Glomerular visceral epithelial cell (primary cell): Measurements from ENCODE around the gene GYS2.
A peak's percentile ranks its signal among the peaks of the same experiment; 100 is the strongest.

Experiments used
- DNase-seq: peaks from one replicate; pipeline ENCODE4 v3.0.0-alpha.2; 2016; ENCODE audit errors: extremely low spot score

Gene GYS2

DNA sequence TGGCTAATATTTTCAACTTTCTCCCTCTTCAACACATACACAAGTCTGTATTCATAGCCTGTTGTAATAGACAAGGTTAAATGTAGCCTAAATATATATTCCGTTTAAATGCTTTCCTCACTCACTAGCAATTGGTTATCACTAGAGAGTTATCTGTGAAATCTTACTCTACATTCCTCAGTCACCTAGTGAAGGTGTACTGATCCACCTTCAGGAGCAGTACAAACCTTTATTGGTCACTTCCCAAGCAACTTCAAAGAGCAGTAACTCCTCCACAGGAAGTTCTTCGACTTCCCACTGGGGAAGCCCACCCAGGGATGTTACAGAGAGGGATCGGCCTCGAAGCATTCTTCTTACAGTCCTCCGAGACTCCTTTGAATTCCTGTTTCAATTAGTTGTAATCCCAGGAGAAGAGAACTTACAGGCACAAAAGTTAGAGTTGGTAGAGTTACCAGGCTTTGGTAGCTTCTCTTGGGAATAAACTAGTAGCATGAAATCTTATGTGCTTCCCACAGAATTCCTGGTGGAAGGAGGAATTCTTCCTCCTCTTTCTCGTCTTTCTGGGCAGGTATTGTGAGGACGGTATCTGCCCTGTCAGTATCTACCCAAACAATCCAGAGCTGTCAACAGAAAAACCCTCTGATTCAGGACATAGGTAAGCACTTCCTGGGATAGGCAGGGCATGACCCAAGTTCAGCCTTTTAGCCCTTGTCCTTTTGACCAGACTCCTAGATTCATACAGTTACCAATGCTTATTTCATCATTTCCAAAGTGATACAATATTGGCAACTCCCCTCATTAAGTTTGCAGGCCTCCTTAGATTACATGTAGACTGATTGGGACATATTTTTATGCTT is at the start of gene GYS2:
GYS2 (minus strand) TSS at position 603 of the 857 bp plus-strand sequence; CDS start at position 348, 255 bp downstream.
- no peak for DNase-seq

DNA sequence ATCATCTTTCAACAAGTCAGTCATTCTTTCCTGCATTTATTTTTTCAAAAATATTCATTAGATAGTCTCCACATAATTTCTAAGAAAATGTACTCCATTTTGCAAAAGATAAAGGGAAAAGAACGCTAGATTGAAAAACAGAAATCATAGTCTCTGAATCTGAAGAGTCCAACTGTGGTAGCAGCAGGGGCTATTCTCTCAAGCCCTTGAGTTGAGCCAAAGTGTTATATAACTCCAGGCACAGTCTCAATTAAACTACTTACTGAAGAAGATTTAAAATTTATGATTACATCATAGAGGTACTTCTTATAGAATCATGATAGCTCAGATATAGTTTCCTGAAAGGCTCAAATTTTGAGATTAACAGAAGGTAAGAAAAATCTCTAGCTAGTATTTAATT is 47.2 kb upstream of the GYS2 start:
- DNase-seq: no peak

DNA sequence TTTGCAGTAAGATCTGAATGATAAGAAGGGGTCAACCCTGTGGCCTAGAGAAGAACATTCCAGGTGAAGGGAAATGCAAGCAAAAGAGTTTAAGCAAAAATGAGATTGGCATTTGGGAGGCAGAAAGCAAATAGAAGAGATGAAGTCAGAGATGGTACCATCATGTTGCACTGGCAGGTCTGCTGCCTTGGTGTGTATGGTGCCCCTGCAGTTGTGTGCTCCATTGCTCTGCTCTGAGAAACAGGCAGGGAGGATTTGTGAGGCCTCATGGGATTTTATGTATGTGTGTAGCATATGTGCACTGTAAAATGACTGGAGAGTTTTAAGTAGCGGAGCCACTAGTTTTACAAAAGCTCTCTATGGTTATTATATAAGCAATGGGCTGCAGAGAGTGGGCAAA is 46.4 kb upstream of the GYS2 start:
- no peak for DNase-seq

DNA sequence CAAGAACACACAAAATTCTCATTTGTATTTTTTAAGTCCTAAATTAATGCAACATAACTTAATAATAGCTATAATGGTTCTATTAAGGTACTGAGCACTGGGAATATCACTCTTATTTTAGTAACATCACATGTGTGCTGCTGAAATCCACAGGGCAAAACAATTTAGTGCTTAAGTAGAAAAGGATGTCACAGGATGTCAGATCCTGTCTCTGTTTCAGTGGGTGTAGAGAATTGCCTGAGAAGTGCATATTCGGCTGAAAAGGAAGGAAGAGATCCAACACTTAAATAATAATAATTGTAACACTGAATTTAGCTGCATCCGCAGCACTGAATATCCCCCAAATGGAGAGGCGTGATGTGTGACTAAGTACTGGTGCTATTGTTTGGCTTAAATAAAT is 44.4 kb upstream of the GYS2 start:
- no peak for DNase-seq

DNA sequence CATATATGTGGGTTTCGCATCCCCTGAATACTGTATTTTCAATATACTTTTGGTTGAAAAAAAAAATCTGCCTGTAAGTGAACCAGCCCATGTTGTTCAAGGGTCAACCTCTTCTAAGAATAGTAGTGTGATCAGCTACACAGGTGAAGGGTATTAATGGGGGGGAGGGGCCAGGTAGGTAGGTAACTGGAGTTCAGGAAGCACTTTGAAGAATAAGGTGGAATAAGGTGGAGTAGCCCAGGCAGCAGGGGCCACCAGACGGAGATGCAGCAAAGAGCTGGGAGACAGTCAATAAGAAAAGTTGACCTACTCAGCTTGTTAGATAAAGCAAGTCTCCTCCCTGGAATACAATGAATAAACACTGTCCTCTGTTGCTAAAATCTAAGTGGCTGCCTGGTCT is 43.7 kb upstream of the GYS2 start:
- DNase-seq: no peak

DNA sequence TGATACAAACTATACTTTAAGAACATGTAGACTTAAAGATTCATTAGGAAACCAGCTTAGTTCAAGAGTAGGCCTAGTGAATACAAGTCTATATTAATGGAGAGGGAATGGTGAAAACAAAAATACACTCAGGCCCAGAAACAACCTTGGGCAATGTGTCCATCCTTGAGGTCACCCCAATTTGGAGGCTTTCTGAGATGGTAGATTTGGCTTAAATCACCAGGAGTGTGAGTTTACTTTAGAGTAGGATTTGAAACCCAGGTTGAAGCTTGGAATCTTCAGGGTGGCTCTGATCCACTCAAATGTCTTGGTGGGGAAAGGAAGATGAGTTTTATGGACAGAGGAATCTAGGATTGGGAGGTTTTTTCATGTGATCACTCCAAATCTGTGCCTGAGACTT is 42.5 kb upstream of the GYS2 start:
- DNase-seq: no peak

DNA sequence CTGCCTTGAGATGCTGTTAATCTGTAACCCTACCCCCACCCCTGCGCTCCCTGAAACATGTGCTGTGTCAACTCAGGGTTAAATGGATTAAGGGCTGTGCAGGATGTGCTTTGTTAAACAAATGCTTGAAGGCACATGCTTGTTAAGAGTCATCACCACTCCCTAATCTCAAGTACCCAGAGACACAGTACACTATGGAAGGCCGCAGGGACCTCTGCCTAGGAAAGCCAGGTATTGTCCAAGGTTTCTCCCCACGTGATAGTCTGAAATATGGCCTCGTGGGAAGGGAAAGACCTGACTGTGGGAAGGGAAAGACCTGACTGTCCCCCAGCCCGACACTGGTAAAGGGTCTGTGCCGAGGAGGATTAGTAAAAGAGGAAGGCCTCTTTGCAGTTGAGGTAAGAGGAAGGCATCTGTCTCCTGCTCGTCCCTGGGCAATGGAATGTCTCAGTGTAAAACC is 40.4 kb upstream of the GYS2 start:
- peak; percentile 58 for DNase-seq

DNA sequence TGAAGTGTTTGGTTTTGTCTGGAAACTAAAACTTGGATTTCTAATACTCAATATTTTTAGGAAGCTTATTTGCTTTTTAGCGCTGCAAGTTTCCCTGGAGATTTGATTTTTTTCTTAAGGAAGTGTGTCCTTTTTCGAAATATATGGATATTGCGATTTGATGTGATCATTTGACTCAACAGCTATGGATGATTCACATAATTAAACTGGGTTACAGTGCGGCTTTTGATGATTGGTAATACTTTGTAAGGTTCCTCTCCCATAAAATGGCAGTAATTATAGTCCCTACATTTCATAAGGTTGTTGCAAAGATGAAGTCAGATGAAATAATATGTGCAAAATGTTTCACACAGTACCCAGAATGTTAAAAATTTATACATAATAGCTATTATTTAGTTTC is 39.9 kb upstream of the GYS2 start:
- DNase-seq: no peak

DNA sequence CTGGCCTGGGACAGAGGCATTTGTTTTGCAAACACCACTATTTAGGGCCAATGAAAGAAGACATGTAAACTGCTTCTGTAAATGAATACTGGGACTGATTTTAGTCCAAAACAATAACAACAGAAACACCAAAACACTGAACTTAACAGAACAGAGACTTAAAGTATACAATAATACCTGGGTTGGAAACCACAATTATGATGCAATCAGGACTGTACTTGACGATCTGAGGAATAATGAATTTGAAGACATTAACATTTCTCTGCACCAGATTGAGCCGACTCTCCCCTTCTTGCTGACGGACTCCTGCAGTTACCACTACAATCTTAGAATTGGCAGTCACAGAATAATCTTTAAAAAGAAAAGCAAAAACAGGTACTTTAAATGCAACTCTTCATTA is 39.1 kb upstream of the GYS2 start:
- DNase-seq: no peak

DNA sequence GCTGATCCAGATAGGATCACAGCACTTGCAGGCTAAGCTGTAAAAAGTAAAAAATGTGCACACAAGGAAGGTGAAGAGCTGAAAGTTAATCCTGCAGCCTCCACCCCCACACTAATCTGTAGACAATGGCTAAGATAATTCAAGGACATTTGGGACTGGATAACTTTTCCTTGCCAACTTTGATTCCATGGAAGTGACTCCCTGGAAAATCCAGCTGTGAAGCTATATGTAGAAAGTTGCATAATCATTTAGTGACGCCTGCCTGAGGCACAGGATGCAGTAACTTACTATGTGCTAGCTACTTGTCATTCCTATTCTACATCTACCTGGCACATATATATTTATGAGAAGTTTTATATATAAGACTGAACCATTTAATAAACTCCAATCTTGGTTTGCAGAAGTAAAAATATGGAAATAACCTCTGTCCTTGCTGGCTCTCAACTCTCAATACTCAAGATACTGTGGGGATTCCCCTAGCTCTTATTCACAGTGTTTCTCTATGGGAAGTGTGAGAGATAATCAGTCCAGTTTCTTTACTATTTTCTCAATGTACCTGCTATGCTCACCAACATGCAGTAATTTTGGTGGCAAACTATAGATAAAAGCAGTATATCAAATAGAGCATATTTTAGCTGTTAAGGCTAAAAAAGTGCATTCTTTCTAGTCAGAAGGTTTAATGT is 38.2 kb upstream of the GYS2 start:
- no peak for DNase-seq

DNA sequence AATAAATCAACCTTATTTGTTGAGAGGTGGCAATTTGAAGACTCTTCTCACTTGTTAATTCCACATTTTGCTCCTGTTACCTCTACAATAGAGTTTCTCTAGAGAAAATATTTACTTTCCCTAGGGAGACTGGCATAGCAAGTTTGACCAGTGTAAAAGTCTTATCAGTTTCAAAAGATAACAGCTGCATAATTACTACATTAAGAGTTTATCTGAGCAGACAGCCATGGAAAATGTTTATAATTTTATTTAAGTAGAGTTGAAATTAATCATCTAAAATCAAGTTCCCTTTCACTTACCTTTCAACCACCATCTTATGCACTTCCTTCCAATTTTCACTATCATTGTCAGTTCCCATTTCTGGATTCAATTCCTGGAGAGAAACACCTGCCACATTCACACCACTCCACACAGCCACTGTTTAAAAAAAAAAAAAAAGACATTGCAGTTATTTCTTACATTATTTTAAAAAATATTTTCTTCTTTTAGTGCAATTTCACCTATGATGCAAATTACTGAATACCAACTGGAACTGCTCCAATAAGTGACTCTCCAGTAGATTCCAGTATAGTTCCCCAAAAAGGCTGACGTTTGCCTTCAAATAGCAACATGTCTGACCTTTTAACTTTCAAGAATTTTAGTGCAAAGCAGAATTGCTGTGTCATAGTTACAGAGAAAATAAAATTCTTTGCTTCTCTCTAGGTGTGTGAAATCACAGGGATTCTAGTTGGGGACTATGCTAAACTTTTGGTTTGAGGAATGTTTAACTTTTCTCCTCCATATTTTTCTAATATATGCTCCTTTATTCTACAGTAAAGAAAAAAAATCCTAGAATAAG is 33.6 kb upstream of the GYS2 start:
- DNase-seq: no peak

DNA sequence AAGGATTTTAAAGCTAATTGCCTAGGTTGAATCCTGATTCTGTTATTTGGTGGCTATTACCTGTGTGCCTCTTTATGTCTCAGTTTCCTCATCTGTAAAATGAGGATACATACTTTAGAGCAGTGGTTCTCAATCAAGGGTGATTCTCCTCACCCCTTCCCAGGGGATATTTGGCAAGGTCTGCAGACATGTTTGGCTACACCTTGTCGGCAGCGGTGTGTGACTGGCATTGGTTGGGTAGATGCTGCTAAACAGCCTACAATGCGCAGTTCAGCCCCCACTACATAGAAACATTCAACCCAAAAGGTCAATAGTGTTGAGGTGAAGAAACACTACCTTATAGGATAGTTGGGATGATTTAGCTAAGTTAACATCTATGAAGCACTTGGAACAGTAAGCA is 29.6 kb upstream of the GYS2 start:
- DNase-seq: no peak

DNA sequence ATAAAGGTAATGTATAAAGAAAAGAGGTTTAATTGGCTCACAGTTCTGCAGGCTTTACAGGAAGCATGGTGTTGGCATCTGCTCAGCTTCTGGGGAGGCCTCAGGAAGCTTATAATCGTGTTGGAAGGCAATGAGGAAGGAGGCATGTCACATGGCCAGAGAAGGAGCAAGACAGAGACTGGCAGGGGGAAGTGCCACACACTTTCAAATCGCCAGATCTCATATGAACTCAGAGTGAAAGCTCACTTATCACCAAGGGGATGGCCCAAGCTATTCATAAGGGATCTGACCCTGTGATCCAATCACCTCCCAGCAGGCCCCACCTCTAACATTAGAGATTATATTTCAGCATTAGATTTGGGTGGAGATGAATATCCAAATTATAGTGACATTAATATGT is 26.7 kb upstream of the GYS2 start:
- no peak for DNase-seq

DNA sequence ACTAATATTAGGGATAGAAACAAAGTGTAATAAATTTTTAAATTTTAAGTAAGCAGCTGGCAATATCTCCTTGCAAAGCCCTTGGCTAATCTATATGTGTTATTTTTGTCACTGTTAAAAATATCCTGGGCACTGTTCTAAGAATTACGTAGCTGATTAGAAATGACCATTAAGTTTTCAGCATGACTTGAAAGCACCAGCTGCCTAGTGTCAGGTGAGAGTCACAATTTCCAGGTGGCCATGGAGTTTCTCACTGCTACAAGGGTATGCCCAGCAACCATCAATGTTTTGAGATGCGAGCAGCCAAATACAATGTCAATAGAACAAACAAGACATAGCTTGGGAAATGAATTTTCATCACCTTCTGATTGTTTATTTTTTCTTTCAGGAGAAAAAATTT is 23.3 kb upstream of the GYS2 start:
- no peak for DNase-seq

DNA sequence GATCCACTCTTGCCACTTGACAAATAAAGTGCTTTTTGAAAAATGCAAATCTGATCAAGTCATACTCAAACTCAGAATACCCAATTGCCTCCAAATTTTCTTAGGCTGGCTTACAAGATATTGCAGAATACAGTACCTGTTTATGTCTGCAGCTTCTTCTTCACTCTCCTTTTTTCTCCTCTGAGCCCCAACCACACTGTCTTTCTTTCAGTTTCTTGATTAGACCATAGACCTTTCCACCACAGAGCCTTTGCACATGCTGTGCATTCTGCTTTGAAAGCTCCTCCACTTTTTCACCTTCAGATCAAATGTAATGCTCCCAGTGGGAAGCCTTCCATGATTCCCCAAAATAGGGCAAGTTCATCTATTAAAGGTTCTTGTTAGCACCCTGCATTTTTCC is 13.9 kb upstream of the GYS2 start:
- DNase-seq: no peak

DNA sequence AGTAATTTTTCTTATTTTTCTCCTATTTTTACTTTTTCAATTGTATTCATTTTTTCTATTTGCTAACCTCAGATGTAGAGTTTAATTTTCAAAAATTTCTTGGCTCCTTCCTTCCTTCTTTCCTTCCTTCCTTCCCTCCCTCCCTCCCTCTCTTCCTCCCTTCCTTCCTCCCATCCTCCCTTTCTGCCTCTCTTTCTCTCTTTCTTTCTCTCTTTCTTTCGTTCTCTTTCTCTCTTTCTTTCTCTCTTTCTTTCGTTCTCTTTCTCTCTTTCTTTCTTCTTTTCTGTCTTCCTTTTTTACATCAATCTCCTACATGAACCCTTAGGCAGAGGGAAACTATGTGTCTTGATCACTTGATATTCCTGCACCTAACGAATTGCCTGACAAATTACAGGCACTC is 12.4 kb upstream of the GYS2 start:
- no peak for DNase-seq

DNA sequence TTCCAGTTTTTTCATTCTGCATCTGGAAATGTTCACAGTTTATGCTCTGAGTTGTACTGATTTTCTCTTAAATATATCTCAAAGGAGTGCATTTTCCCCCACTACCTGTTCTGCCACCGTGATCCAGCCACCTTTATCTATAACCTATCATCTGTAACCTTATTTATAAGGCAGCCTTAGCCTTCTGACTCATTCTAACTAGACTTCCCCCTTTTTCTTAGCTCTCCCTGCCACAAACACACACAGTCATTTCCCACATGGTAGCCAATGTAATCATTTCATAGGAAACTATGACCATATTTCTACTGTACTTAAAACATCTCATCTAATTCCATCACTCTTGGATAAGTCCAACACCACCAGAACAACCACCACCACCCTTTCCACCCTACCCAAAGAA is 10.8 kb upstream of the GYS2 start:
- no peak for DNase-seq

DNA sequence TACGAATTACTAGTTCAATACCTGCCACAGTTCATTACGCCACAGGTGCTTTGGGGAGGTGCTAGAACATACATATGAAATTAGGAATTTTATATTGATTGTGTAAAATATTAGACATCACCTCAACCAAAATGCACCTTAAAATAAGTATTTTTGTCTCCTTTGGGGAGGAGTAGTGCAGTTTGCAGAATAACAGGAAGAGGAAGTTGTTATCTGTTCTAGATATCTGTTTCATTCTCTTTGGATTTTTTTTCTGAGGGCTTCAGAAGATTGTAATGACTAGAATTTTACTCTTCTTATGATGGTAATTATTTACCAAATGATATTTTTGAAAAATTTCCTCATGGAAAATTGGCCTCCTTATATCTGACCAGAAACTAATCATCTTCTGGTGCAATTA is 9.9 kb upstream of the GYS2 start:
- DNase-seq: no peak

DNA sequence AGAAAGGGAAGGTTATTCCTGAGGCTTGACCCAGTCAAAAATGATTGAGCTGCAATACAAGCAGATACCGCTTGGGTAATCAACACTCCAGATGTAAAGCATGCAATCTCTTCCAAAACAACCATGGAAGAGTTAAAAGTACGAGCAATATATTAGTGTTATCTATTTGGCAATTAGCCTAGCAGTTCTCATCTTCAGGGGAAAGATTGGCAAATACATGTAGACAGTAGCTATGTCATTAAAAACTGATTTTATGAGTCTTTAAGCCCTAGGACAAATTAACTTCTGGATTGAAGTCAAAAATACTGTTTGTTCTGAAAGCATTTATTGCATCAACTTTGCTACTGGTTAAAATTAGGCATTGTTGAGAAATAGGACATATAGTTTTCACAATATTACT is 9.3 kb upstream of the GYS2 start:
- DNase-seq: no peak

DNA sequence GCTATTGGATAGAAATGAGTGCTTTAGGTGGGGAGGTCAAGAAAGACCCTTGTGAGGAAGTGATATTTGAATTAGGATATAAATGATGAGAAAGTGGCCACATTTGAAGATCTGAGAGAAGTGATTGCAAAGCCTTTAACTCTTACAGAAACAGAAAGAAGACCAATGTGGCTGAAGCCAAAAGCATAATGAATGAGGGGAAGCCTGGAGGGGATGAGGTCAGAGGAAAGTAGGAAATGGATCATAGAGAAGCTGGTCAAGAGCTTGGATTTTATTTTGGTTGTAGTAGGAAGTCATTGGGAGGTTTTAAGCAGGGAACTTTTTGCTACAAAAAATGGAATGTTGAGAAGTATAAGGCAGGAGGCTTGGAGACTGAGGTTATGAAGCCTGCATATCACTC is 3.5 kb upstream of the GYS2 start:
- DNase-seq: no peak

DNA sequence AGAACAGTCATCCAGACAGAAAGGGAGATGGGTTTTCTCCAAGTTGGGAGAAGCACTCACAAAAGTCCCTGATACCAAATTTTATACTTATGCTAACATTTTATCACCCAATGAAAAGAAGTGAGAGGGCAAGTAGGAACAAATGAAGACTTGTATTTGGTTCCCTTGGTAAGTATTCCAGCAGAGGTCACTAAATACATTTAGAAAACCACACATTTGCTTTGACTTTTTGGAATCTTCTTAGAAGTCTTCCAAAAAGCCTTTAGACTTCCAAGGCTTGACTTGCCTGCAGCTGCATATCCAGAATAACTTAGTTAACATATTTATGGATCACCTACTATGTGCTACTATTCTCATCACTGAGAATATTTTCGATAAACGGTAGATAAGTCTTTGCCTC is 3.1 kb upstream of the GYS2 start:
- DNase-seq: peak; percentile 9

DNA sequence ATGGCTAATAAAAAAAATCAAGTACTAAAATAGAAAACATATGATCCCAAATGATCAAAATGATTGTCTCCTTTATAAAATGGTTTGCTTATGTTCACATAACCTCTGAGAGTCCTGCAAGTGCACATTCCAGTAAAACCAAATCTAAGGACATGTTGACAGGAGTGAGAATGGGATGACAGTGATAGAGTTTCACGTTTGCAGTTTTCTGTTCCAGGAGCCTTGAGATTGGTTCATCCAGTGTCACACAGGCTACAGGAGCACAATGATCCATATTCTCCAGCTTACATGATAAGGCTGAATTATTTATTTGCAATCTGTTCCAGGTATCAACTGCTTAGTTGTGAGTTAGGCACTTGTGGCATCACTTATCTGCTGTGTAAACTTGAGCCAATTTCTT is 1.5 kb upstream of the GYS2 start:
- no peak for DNase-seq

DNA sequence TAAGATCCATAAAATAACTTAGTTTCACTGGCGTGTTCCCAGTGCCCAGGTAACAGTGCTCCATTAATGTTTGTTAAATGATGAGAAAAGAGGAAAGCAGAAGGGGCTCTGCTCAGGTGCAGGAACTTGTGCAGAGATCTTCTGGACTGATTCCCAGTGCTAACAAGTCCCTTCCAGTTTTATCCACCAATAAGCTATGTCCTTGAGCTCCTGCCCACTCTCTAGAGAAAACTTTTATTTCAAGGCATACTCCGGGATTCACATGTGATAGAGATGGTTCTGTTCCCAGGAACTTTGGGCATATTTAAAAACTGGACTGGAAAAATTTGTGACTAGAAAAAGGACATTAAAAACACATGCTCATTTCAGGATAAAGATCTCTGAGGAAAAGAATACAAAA is 1.9 kb downstream of the GYS2 start:
- DNase-seq: no peak
